HG02885 (cell line): ENCODE results near the gene GDF2.

Experiments used
- ATAC-seq: cut with Tn5 transposase; IDR thresholded peaks from one replicate; pipeline ENCODE4 v1.9.1; 2021; ENCODE audit warnings: mild to moderate bottlenecking; ENCODE audit not compliant: unreplicated experiment, poor library complexity

The GDF2 gene

DNA sequence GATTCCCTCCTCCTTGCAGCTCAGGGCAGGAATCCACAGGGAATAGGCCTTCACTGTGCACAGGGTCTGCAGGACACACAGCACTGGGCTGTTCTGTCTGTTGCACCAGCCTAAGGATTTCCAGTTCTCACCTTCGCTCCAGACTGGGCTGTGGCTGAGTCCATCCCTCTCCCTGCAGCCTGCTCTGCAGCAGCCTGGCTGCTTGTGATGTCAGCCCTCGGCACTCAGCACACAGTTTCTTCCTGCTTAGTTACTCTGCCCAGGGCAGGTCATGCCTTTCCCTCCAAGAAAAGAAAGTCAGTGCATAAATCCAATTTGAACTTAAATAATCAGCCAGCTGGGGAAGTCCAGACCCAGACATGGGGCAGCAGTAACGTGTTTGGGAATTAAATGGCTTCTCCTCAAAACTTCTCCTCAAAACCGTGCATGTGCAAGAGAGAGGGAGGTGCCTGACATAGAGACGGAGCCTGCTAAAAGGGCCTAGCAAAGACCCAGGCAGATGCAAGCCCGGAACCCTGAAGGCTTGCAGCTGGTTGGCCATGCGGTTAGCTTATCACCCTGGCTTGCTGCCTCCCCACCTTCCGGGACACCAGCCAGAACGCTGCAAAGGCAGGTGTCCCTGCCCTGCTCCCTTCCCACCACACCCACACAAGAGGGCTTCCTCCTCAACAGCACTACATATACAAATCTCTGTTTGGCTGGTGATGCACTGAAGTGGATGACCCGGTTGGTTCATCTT lies 10.9 kb upstream of the GDF2 start:
- ATAC-seq = no peak

DNA sequence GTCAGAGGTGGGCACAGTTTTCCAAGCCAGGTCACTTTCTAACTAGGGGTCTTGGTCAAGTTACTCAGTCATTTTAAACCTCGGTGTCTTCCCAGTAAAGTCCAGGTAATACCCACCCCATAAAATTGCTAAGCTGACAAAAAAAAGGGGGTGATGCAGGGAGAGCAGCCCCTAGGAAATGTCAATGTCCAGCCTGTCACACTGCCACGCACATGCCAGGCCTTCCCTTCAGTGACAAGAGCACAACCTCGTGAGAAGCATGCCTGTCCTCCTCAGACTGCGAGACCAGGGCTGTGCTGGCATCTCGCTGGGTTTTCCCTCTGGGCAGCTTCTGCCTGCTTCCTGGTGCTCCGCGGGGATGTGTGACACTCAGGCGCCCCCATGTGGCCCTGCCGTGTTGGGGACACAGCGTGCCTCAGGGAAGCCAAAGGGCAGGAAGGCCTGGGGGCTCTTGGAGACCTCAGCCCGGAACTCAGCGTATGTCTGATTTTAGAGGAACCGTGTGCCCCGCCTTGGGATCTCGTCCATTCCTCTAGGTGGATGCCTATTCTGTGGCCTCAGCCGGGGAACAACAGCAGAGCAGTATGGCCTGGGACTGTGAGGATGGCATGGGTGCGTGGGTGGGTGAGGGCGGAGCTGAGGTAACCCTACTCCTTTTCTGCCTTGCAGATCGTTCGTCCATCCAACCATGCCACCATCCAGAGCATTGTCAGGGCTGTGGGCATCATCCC lies 10.2 kb upstream of the GDF2 start:
- ATAC-seq = peak; percentile 87

DNA sequence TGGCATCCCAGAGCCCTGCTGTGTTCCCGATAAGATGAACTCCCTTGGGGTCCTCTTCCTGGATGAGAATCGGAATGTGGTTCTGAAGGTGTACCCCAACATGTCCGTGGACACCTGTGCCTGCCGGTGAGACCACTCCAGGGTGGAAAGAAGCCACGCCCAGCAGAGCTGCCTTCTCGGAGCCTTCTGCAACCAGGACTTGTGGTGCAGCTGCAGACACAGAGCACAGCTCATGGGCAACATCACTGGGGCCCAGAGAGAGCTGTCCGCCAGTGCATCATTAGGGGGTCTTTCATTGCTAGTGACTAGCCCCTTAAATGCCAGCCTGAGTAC lies 9.6 kb upstream of the GDF2 start:
- no peak for ATAC-seq

DNA sequence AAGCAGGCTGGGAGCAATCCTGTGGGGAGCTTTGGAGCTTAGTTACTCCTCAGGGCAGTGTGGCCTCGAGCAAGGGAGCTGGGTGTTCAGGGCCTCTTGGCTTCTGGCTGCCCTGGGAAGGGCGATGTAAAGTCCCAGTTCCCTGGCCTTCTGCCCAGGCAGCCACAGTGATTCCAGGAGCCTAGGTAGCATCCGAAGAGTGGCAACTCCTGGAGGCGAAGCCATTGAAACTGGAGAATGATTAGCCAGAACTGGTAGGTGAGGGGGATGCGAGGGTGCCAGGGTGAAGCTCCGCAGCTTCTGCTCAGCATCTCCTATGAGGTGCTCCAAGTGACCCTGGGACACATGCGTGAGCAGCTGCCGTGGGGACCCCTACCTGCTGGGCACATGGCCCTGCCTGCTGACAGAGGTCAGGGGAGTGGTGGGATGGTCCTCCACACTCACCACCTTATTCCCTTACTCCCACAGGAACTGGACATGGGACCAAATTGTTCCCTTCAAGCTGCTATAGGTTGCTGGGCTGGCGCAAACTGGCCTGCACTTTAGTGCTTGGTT lies 7.8 kb upstream of the GDF2 start:
- ATAC-seq = no peak

DNA sequence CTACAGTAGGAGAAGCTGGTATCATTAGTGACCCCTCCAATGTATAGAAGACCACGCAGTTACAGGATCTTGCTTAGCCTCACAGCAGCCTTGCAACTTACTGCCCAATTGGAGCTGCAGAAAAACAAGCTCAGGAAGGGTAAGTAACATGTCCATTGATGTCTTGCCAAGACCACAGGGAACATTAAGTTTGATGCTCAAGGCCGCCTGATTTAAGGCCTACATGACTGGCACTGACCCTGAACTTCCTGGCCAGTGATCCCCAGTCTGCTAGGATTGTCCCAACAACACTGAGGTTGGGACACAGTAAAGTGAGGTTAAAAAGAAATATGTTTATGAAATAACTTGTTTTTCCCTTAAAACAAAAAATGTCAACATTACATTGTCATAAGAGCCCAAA lies 6.8 kb upstream of the GDF2 start:
- no peak for ATAC-seq

DNA sequence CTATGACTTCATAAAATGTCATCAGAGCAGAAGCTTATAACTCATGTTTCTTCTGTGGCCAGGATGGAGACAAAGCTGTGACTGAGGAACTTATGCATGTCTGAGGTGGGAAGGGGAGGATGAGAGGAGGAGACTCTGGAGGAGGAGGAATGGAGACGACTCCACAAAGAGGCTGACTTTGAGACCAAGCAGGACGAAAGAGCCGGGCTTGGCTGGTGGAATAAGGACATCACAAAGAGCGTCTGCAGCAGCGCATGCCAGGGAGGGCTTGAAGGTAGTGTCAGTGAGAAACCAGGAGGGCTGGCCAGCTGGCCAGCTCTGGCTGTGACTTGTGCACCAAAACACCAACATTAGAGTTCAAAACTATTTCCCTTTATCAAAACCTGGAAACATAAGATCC lies 6.1 kb upstream of the GDF2 start:
- no peak for ATAC-seq

DNA sequence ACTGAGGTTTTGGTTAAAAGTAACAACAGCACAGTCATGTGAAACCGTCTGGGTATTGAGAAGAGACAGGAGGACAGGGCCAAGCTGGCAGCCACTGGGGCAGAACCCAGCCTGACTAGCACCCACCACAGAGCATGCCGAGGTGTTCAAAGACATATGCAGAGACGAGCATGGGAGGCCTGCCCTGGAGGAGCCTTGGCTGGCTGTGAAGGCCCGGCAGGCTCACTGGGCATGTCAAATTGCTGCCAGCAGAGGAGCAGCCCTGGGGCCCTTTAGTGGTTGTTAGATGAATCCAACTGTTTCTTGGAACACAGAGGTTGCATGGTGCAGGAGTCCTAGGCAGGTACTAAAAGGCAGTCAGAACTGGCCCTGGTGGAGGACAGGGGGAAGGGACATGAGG lies 5.0 kb upstream of the GDF2 start:
- ATAC-seq = no peak

DNA sequence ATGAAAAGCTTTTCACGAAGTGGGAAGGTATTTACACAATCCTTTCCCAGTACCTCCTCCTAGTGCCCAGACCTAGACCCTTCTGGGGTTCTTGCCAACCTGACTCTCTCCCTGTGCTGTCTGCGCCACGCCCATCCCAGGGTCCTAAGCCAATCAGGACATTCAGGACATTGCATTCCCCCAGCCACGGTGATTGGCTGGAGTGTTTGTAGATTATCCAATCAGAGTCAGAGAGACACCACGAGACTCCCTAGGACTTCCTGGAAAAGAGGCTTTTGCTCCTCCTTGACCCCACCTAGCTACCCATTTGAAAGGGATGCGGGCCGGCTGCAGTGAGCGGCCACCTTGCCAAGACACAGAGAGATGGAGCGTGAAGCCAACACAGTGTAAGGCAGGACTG lies 3.5 kb upstream of the GDF2 start:
- no peak for ATAC-seq

DNA sequence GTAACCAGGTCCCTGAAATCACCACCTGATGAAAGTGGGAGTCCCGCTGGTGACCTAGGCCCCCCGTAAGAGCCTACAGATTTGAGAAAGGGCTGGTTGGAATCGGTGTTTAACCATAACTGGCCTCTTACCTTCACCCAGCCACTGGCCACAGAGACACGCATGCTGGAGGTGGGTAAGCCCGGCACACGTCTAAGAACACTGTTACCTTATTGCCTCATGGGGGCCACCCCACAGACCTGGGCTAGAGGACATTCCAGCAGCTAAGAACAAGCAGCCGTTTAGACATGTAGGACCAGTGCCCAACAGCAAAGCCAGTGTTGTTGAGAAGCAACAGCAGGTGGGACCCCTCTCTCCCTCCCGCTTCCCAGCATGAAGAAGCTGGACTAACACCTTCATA lies 2.5 kb upstream of the GDF2 start:
- no peak for ATAC-seq

DNA sequence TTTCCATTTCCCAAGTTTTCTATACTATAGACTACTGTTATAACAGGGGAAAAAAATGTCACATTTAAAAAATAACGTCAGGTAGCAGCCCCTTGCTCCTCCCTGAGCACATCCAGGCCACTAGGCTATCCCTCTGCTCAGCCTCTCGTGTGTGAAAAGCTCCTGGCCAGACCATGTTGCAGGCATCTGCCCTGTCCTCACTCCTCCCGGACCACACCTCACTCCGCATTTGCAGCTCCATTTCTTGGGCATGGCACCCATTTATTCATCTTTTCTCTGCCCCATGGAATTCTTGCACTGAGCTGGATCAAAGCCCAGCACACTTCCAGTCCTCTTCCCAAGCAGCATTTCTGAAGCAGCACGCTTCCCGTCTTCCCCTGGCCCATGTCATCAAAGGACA lies 1.4 kb upstream of the GDF2 start:
- no peak for ATAC-seq

DNA sequence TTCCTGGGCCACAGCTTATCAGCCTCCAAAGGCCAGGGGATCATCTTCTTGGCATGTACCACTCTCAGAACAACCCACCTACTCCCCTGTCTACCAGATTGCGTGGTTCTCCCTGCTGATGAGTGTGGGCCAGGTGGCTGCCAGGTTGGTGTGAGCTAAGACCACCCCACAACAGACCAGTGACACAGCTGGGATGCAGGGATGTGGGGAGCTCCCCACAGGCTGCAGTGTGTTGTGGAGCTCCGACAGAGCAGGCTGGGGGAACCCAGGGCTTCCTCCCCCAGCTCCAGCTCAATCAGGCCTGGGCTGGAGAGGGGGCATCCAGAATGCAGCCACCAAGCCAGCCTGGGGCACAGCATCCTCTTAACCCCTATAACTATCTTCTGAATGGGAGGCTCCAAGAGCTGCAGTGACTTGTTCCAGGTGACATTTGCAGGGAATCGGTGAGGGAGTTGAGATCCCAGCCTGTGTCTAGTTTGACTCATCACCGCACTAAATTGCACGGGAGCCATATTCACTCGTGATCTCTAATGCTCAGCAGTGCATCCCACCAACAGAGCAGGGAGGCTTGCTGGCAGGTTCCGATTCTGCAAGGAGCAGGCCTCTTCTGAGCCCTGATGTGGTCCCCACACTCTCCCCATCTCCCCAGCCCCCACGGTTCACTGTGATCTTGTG lies 596 bp upstream of the GDF2 start:
- no peak for ATAC-seq

DNA sequence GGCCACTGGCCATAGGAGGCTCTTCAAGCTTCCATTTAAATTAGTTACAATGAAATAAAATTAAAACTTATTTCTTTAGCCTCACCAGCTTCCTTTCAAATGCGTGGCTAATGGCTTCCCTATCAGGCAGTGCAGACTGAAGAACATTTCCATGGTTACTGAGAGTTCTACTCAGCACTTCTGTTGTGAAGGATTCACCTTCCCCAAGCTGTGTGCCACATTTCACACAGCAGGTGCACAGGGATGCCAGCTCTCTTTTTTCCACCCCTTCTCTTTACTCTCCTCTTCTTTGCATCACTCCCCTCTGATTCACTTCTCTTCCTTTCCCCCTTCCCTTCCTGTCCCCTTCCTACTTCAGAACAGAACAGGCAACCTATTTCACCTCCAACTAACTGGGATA lies 833 bp downstream of the GDF2 start:
- ATAC-seq = no peak

DNA sequence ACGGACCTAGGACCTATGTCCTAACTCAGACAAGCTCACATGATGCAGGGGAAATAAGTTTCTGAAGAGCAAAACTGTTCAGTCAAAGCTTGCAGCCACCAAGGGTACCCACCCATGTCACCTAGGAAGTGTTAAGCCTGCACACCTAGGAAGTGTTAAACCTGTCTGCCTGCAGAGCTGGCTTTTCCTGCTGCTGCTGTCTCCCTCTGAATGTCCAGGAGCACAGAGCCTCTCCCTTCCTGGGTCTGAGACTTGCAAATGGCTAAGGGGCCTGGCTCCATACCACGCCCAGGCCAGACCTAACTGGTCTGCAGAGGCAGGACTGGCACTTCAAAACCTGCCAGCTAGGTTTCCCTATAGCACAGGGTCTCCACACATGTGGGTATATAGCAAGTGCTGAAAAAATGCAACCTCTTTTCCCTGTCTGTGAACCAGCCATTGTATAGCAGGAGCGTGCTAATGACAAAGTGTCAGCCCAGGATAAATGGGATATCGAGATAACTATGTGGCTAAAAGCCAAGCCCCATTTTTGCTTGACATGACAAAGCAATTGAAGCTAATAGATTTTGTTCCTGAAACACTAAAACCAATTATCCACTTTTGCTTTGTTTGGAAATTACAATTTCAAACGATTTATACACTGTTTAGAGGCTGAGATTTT lies 1.5 kb downstream of the GDF2 start:
- no peak for ATAC-seq

DNA sequence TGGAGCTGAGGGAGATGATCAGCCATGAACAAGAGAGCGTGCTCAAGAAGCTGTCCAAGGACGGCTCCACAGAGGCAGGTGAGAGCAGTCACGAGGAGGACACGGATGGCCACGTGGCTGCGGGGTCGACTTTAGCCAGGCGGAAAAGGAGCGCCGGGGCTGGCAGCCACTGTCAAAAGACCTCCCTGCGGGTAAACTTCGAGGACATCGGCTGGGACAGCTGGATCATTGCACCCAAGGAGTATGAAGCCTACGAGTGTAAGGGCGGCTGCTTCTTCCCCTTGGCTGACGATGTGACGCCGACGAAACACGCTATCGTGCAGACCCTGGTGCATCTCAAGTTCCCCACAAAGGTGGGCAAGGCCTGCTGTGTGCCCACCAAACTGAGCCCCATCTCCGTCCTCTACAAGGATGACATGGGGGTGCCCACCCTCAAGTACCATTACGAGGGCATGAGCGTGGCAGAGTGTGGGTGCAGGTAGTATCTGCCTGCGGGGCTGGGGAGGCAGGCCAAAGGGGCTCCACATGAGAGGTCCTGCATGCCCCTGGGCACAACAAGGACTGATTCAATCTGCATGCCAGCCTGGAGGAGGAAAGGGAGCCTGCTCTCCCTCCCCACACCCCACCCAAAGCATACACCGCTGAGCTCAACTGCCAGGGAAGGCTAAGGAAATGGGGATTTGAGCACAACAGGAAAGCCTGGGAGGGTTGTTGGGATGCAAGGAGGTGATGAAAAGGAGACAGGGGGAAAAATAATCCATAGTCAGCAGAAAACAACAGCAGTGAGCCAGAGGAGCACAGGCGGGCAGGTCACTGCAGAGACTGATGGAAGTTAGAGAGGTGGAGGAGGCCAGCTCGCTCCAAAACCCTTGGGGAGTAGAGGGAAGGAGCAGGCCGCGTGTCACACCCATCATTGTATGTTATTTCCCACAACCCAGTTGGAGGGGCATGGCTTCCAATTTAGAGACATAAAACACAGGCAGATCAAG lies 3.3 kb downstream of the GDF2 start:
- ATAC-seq = no peak

DNA sequence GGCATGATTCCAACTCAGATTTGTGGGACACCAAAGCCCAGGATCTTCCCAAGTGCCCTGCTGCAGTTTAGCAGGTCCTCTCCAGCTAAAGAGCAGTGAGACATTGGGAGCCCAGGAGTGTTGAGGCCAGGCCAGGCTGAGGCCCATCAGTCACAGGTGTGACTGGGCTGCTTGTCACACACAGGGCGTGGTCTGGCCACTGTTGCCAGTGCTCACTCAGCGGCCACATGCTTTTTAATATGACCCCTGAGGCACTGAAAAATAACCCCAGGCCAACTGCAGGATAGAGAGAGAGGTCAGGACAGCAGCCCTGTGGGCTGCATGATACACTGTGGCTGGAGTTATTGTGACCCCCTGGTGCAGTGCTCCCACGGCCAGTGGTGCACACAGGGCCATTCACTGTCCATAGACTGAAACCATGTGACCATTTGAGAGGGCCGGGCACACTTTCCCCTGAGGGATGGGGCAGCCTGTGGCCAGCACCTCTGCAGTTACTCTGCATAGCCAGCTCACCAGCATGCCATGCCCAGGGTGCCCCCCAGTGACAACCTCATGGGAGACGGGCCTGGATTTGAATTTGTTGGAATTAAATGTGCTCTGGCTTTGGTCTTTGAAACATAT lies 4.2 kb downstream of the GDF2 start:
- no peak for ATAC-seq

DNA sequence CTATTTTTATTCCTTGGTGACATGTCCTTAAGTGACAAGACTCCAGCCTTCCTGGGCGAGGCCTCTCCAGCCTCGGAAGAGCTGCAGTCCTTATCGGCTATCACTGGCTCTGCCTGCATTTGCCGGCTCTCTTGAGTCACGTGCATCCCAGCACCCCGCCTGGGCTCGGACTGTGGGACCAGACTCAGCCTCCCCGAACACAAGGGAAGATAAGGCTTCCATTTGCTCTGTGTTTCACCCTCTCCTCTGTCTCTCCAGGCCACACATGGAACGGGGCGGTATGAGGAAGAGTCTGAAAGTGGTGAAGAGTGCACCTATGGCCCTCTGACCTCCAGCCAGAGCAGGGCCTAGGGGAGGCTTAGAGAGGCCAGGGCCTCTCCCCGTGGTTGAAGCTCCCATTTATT lies 4.7 kb downstream of the GDF2 start:
- ATAC-seq = no peak

DNA sequence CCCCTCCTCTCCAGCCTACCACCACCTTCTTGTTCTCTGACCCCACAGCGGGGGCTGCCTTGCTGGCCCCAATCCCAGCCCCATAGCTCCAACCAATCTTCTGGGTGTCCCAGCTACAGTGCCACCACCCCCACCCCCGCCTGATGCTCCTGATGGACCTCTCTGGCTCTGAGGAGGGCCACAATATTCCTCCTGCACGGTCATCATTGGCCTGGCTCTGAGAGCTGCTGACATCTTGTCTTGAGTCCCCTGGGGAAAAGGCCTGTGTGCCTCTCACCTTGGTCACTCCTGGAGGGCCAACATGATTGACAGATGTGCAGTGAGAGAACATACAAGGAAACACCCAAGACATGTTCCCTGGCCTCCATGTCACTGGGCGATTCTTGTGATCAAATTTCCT lies 7.6 kb downstream of the GDF2 start:
- no peak for ATAC-seq

DNA sequence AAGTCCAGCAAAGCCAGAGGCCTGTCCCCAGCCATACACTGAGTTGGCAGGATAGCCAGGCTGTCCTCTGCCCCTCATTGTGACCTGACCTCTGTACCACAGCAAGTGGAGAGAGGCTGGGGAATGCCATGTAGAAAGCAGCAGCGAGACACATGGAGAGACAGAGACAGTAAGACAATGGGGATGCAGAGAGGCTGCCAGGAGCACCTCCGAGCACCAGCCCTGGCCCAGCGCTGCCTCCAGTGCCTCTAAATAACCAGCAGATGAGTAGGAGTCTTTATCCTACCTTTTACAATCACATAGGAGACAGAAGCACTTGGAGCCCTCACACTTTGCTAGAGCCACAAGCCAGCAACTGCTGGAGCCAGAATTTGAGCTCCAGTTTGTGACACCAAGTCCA lies 8.1 kb downstream of the GDF2 start:
- no peak for ATAC-seq

DNA sequence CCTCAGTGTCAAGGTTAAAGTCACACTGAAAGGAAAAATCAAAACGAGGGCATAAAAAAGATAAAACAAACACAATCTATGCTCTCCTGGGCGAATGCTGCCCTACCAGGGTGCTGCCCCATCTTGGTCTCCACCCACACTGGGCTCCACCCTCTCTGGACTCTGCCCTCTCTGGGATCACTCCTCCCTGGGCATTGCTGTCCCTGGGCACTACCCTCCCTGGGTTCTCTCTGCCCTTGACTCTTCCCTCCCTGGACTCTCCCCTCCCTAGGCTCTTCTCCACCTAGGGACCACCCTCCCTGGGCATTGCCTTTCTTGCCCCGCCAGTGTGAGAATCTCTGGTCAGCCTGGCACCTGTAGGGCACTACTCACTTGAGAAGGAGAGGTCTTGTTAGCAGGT lies 8.6 kb downstream of the GDF2 start:
- ATAC-seq = no peak
